Esophagus squamous epithelium (tissue), 4 donors: Measurements from ENCODE around the gene FXYD6.

Experiments
- POLR2A ChIP-seq, 4 donors: fragments of 450-650 bp; IDR thresholded peaks; one replicate each; pipeline ENCODE4 v1.6.1; 2017; ENCODE audit warnings: antibody characterized with exemption in 4 of 4, mild to moderate bottlenecking in 4 of 4, moderate library complexity in 3 of 4
- TF ChIP-seq, protein P1 (sequence below), 6 experiments: fragments of 450-650 bp in 4 of 6; fragments of 200-600 bp in 2 of 6; sonication (generic) in 2 of 6; IDR thresholded peaks; one replicate each; pipeline ENCODE4 v1.5.1; 2016 to 2019; ENCODE audit warnings: antibody characterized with exemption in 6 of 6, mild to moderate bottlenecking in 4 of 6, moderate library complexity in 4 of 6

DNA sequence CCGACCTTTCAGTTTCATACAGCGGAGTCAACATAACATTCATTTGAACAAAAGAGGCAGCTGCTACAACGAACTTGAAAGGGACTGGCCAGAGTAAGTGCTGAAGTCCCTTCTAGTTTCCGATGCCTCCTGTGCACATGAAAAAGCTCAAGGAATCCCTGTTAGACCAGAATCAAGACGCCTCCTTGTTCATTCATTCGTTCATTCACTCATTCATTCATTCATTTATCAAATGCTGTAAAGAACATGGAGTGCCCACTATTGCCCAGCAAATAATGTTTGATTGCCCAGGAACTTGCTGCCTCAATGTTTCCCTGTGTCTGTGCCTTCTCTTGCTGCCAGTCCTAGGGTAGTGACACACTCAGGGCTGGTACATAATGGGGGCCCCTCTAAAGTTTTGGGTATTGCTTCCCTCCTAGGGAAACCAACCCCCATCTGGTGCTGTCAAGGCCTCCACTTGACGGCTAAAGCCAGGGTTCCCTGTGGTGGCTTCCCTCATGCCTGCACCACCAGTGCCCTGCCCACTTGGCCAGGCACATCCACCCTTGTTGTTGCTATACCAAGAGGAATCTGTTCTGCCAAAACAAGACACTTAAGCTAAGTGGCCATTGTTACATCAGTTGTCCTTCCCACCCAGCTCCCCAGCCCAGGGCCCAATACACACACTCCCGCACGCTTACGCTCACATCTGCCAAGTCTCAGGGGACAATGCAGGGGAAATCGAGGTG is 48.9 kb upstream of the FXYD6 start:
- no peak for TF ChIP-seq POLR2A (IDR thresholded peaks at IDR 0.05)
- TF ChIP-seq, protein P1, sequence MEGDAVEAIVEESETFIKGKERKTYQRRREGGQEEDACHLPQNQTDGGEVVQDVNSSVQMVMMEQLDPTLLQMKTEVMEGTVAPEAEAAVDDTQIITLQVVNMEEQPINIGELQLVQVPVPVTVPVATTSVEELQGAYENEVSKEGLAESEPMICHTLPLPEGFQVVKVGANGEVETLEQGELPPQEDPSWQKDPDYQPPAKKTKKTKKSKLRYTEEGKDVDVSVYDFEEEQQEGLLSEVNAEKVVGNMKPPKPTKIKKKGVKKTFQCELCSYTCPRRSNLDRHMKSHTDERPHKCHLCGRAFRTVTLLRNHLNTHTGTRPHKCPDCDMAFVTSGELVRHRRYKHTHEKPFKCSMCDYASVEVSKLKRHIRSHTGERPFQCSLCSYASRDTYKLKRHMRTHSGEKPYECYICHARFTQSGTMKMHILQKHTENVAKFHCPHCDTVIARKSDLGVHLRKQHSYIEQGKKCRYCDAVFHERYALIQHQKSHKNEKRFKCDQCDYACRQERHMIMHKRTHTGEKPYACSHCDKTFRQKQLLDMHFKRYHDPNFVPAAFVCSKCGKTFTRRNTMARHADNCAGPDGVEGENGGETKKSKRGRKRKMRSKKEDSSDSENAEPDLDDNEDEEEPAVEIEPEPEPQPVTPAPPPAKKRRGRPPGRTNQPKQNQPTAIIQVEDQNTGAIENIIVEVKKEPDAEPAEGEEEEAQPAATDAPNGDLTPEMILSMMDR (IDR thresholded peaks at IDR 0.05): no peak
